AG04450 (cell line): ENCODE measurements around the gene DEFB126. TPM values are rescaled to one million over a fixed set of nuclear protein-coding genes. Genes with fewer than 3 reads are reported as not detected.
"Not testable (repeated sequence)": the region's sequence is repeated elsewhere in the genome, so short reads cannot be mapped to it uniquely, and the experiment has no call there.

Experiments used
- CTCF ChIA-PET: fragments of 300-600, 350-600 bp; formaldehyde crosslinking; extraction: SDS; loops from one replicate; lab custom pipeline; 2022; ENCODE audit warnings: antibody characterized with exemption, inconsistent platforms; lab: Charles Lee
- POLR2A ChIA-PET: fragments of 350-600 bp; formaldehyde crosslinking; extraction: SDS; loops from one replicate; lab custom pipeline; 2021; ENCODE audit warnings: antibody characterized with exemption, inconsistent platforms; lab: Yijun Ruan, JAX
- DNase-seq: peaks from one replicate; pipeline ENCODE4 v3.0.0-alpha.2; 2011; ENCODE audit warnings: low read depth, low spot score
- H3K27ac ChIP-seq: one replicate; pipeline ENCODE4 v1.5.1; 2012; ENCODE audit warnings: low read depth, low read length, control low read depth
- H3K27me3 ChIP-seq: one replicate; pipeline ENCODE4 v1.6.0; 2012; ENCODE audit warnings: low read length; ENCODE audit not compliant: control insufficient read depth, insufficient read depth
- H3K4me3 ChIP-seq: 2 replicates; pipeline ENCODE4 v1.5.1; 2011; ENCODE audit warnings: mild to moderate bottlenecking, low read depth, low read length, control low read depth
- H3K9me3 ChIP-seq: 2 replicates; pipeline ENCODE4 v1.5.1; 2012; ENCODE audit warnings: low read length; ENCODE audit not compliant: control insufficient read depth, insufficient read depth
- CTCF ChIP-seq: IDR thresholded peaks from 2 replicates; pipeline ENCODE4 v1.5.1; 2011; ENCODE audit warnings: low read depth, low read length, control low read depth, inconsistent platforms
- polyA plus RNA-seq: library from polyadenylated mRNA; depleted of rRNA; stranded (reverse); fragments of >200 nt; gene quantifications from 2 replicates; pipeline ENCODE4 v1.2.3, GENCODE V29; 2011

DEFB126 gene
- polyA plus RNA-seq, 1 experiment: not detected

DNA sequence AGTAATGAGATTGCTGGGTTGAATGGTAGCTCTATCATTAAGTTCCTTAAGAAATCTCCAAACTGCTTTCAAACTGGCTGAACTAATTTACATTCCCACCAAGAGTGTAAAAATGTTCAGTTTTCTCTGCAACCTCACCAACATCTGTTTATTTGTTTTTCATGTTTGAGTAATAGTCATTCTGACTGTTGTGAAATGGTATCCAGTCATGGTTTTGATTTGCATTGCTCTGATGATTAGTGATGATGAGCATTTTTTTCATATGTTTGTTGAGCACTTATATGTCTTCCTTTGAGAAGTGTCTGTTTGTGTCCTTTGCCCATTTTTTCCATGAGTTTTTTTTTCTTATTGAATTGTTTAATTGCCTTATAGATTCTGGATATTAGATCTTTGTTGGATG is 30.0 kb upstream of the DEFB126 start:
- CTCF ChIA-PET: no interaction called here

DNA sequence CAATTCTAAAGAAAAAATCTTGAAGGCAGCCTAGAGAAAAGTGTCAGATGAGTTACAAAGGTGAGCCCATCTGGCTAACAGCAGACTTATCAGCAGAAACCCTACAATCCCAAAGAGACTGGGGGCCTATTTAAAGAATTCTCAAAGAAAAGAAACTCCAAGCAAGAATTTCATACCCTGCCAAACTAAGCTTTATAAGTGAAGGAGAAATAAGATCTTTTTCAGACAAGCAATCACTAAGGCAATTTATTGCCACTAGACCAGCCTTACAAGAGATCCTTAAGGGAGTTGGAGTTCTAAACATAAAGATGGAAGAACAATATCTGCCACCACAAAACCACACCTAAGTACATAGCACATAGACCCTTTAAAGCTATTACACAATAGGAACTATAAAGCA is 24.9 kb upstream of the DEFB126 start:
- no peak for TF ChIP-seq CTCF
- H3K27me3 ChIP-seq: peaks cover 2% of the 10 kb centered on the region
- no peaks in the 10 kb centered on the region for H3K9me3 ChIP-seq
- ChIA-PET CTCF (no interaction called here), POLR2A (no interaction called here)
- DNase-seq: no peak
- no peak overlapping the region for H3K27ac ChIP-seq
- H3K4me3 ChIP-seq: no peak overlapping the region

More for the DNA sequence above, 30.0 kb upstream of the DEFB126 start:
- TF ChIP-seq CTCF: no peak
- no peak for DNase-seq
- Histone ChIP-seq H3K27me3 (peaks cover 2% of the 10 kb centered on the region), H3K4me3 (no peak overlapping the region), H3K9me3 (no peaks in the 10 kb centered on the region), H3K27ac (no peak overlapping the region)
- POLR2A ChIA-PET: no interaction called here

DNA sequence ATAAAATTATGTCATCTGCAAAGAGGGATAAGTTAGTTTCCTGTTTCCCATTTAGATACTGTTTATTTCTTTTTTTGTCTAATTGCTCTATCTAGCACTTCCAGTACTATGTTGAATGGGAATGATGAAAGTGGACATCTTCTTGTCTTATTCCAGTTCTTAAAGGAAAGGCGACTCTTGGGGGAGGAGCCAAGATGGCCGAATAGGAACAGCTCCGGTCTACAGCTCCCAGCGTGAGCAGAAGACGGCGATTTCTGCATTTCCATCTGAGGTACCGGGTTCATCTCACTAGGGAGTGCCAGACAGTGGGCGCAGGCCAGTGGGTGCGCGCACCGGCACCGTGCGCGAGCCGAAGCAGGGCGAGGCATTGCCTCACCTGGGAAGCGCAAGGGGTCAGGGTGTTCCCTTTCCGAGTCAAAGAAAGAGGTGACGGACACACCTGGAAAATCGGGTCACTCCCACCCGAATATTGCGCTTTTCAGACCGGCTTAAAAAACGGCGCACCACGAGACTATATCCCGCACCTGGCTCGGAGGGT is 12.5 kb upstream of the DEFB126 start:
- CTCF ChIA-PET, H3K9me3 ChIP-seq, H3K27me3 ChIP-seq, H3K4me3 ChIP-seq, DNase-seq, POLR2A ChIA-PET, H3K27ac ChIP-seq: not testable (repeated sequence)

DNA sequence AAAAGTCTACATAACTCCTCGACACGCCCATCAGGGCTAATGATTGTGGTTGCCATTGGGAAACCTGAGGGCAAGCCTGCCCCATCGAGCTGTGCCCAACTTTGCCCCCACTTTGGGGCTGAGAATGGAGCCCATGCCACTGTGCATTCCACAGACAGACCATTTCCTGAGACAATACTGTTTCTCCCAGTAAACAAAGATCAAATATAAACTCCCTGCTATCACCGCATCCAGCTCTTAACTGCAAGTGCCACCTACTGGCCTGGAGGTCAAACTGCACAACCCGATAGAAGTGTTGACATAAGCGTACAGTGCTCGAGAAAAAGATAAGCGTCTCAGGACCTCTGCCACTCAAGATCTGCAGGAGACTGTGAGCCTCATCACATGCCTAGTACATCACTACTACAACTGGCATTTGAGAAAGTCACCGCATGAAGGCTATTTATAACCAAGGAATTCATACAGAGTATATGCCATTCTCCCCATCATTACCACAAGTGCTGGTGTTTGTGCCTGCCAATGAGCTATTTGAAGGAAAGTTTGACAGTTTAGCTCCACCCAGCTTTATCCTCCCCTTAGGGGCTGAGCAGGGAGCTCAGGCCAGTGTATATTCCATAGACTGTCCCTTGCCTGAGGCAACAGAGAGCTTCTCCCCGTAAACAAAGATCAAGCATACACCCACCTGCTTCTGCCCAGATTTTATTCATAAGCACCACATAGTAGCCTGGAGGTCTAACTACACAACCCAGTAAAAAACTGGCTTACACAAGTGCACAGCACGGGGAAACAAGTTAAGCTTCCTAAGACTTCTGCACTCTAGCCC is 4.5 kb upstream of the DEFB126 start:
- Histone ChIP-seq H3K27ac (no peak overlapping the region), H3K4me3 (no peak overlapping the region), H3K9me3 (no peaks in the 10 kb centered on the region), H3K27me3 (no peaks in the 10 kb centered on the region)
- ChIA-PET POLR2A (no interaction called here), CTCF (interaction anchor here (0.5 to 1.3 kb wide), 2 partner anchors 15 to 1639 kb away, joined by 3 to 4 read pairs; no protein-coding TSS in a partner anchor)
- no peak for DNase-seq
- TF ChIP-seq CTCF: no peak

- no peak overlapping the region for H3K27ac ChIP-seq
- no peak overlapping the region for H3K4me3 ChIP-seq
- DNase-seq: no peak
- peaks cover 2% of the 10 kb centered on the region for H3K27me3 ChIP-seq
- ChIA-PET CTCF (no interaction called here), POLR2A (no interaction called here)
- TF ChIP-seq CTCF: no peak
- H3K9me3 ChIP-seq: no peaks in the 10 kb centered on the region
These were observed 3.5 kb downstream of the DEFB126 start for GRCh38 chr20:145877-146276.
